Liver (tissue), 9 donors: Measurements from ENCODE around the gene HIVEP3. TPM values are rescaled to one million over a fixed set of nuclear protein-coding genes. Genes with fewer than 3 reads are reported as not detected.

Experiments
- DNase-seq: peaks from one replicate; pipeline ENCODE4 v3.0.0-alpha.2; 2017; ENCODE audit warnings: low spot score
- H3K27ac ChIP-seq, 2 donors: one replicate each; pipeline ENCODE4 v1.7.0; 2013; ENCODE audit warnings: inconsistent platforms in 2 of 2, low read length in 2 of 2, control low read depth in 1 of 2, low read depth in 1 of 2, mild to moderate bottlenecking in 1 of 2
- H3K27me3 ChIP-seq, 4 donors: one replicate each; pipeline versions ENCODE4 v1.6.1 to v1.7.0; 2013; ENCODE audit warnings: low read length in 3 of 4, inconsistent platforms in 1 of 4, mild to moderate bottlenecking in 1 of 4, moderate library complexity in 1 of 4; ENCODE audit not compliant: control insufficient read depth in 4 of 4, insufficient read depth in 4 of 4
- H3K36me3 ChIP-seq, 4 donors: one replicate each; pipeline versions ENCODE4 v1.6.1 to v1.7.0; 2013; ENCODE audit warnings: low read length in 3 of 4, mild to moderate bottlenecking in 3 of 4, low read depth in 1 of 4, moderate library complexity in 1 of 4; ENCODE audit not compliant: control insufficient read depth in 4 of 4, insufficient read depth in 3 of 4
- H3K4me1 ChIP-seq, 4 donors: one replicate each; pipeline versions ENCODE4 v1.6.1 to v1.7.0; 2013; ENCODE audit warnings: low read length in 3 of 4, mild to moderate bottlenecking in 3 of 4, moderate library complexity in 1 of 4; ENCODE audit not compliant: control insufficient read depth in 4 of 4, insufficient read depth in 4 of 4
- H3K4me3 ChIP-seq, 3 donors: one replicate each; pipeline versions ENCODE4 v1.6.1 to v1.7.0; 2013; ENCODE audit warnings: low read length in 3 of 3, control low read depth in 1 of 3, low read depth in 1 of 3, mild to moderate bottlenecking in 1 of 3
- H3K9ac ChIP-seq, 2 donors: one replicate each; pipeline ENCODE4 v1.7.0; 2013; ENCODE audit warnings: low read length in 2 of 2, mild to moderate bottlenecking in 2 of 2, moderate library complexity in 2 of 2, control low read depth in 1 of 2, low read depth in 1 of 2
- H3K9me3 ChIP-seq, 4 donors: one replicate each; pipeline versions ENCODE4 v1.6.1 to v1.7.0; 2013; ENCODE audit warnings: low read length in 3 of 4; ENCODE audit not compliant: control insufficient read depth in 4 of 4
- ATF3 ChIP-seq: IDR thresholded peaks from 2 replicates; pipeline ENCODE4 v1.6.1; 2016; ENCODE audit warnings: antibody characterized with exemption
- EGR1 ChIP-seq, 2 donors: IDR thresholded peaks; 2 replicates each; pipeline ENCODE4 v1.6.1; 2016 to 2018; ENCODE audit warnings: antibody characterized with exemption in 2 of 2, low read depth in 2 of 2
- FOXA1 ChIP-seq: IDR thresholded peaks from 2 replicates; pipeline ENCODE4 v1.6.1; 2016; ENCODE audit warnings: antibody characterized with exemption
- FOXA2 ChIP-seq: IDR thresholded peaks from 2 replicates; pipeline ENCODE4 v1.6.1; 2016; ENCODE audit warnings: antibody characterized with exemption
- GABPA ChIP-seq, 2 donors: IDR thresholded peaks in 1 of 2; conservative IDR thresholded peaks in 1 of 2; 2 replicates each; pipeline ENCODE4 v1.6.1; 2016; ENCODE audit warnings: antibody characterized with exemption in 2 of 2, mild to moderate bottlenecking in 1 of 2, moderate library complexity in 1 of 2
- HNF4A ChIP-seq, 2 donors: conservative IDR thresholded peaks; 2 replicates each; pipeline ENCODE4 v1.6.1; 2016; ENCODE audit warnings: antibody characterized with exemption in 2 of 2, mild to moderate bottlenecking in 2 of 2
- HNF4G ChIP-seq: IDR thresholded peaks from 2 replicates; pipeline ENCODE4 v1.6.1; 2016; ENCODE audit warnings: antibody characterized with exemption
- JUND ChIP-seq, 2 donors: IDR thresholded peaks; 2 replicates each; pipeline ENCODE4 v1.6.1; 2016; ENCODE audit warnings: antibody characterized with exemption in 2 of 2
- MAX ChIP-seq: IDR thresholded peaks from 2 replicates; pipeline ENCODE4 v1.6.1; 2016; ENCODE audit warnings: antibody characterized with exemption
- NR2F2 ChIP-seq: IDR thresholded peaks from 2 replicates; pipeline ENCODE4 v1.6.1; 2016; ENCODE audit warnings: antibody characterized with exemption
- REST ChIP-seq: IDR thresholded peaks from 2 replicates; pipeline ENCODE4 v1.6.1; 2016; ENCODE audit warnings: antibody characterized with exemption, mild to moderate bottlenecking
- RXRA ChIP-seq, 2 donors: IDR thresholded peaks; 2 replicates each; pipeline ENCODE4 v1.6.1; 2017 to 2018; ENCODE audit warnings: antibody characterized with exemption in 2 of 2, mild to moderate bottlenecking in 1 of 2
- SP1 ChIP-seq: IDR thresholded peaks from 2 replicates; pipeline ENCODE4 v1.6.1; 2018; ENCODE audit warnings: antibody characterized with exemption, mild to moderate bottlenecking
- TAF1 ChIP-seq: conservative IDR thresholded peaks from 2 replicates; pipeline ENCODE4 v1.6.1; 2016; ENCODE audit warnings: antibody characterized with exemption, mild to moderate bottlenecking
- YY1 ChIP-seq: IDR thresholded peaks from 2 replicates; pipeline ENCODE4 v1.6.1; 2016; ENCODE audit warnings: antibody characterized with exemption, mild to moderate bottlenecking
- ZBTB33 ChIP-seq: IDR thresholded peaks from 2 replicates; pipeline ENCODE4 v1.6.1; 2016; ENCODE audit warnings: antibody characterized with exemption
- WGBS: extraction: QIAGEN DNeasy Blood & Tissue Kit; methylation state at CpG from one replicate; pipeline ENCODE4 v1.1.7; 2013; 5-methylcytosine and 5-hydroxymethylcytosine counted together
- polyA plus RNA-seq, 2 donors: library from polyadenylated mRNA; stranded (reverse) in 1 of 2; unstranded in 1 of 2; fragments of 200-250 nt in 1 of 2; fragments of >200 nt in 1 of 2; fragmentation: Nextera tagmentation in 1 of 2; extraction: Ambion mirVana in 1 of 2; gene quantifications; one replicate each; pipeline versions ENCODE4 v1.2.1 to v1.2.3, GENCODE V29; 2013 to 2015
- total RNA-seq, 2 donors: library from RNA; depleted of rRNA; stranded (reverse); fragments of >200 nt; gene quantifications; one replicate each; pipeline ENCODE4 v1.2.3, GENCODE V29; 2014
- donor health status: healthy.
- donor health status: healthy.
- donor health status: healthy.
- donor health status: healthy.
- donor health status: healthy.

The HIVEP3 gene
- total and polyA plus RNA-seq, 4 donors = 0.93 to 1.6 (median 1.4) TPM

- no peaks in the 10 kb centered on the region for H3K9me3 ChIP-seq
- 69% methylated on average over 4 of the region's 4 CpGs for WGBS
- no peaks in the 10 kb centered on the region for H3K27me3 ChIP-seq
- H3K4me3 ChIP-seq = no peak overlapping the region
- no peak overlapping the region for H3K27ac ChIP-seq
- no peaks in the 10 kb centered on the region for H3K36me3 ChIP-seq
- DNase-seq = no peak
- no peak overlapping the region for H3K9ac ChIP-seq
- no peaks in the 10 kb centered on the region for H3K4me1 ChIP-seq
- TF ChIP-seq NR2F2 (peak; percentile 15), RXRA (IDR thresholded peaks at IDR 0.05) (no peak), EGR1 (IDR thresholded peaks at IDR 0.05; ENCODE audit: low read depth in 2 of 2) (no peak)
Observed at GRCh38 chr1:41673378-41673777, 245.3 kb downstream of the HIVEP3 start.

- no peak for DNase-seq
- H3K36me3 ChIP-seq = no peaks in the 10 kb centered on the region
- WGBS = 84% methylated on average over 9 of the region's 9 CpGs
- no peak overlapping the region for H3K4me3 ChIP-seq
- H3K4me1 ChIP-seq = peaks cover 0 to 3% (median 0%) of the 10 kb centered on the region in 4 donors
- TF ChIP-seq HNF4G (no peak), JUND (IDR thresholded peaks at IDR 0.05) (no peak), FOXA2 (no peak), GABPA (IDR thresholded peaks at IDR 0.05 in 1 of 2, conservative IDR thresholded peaks at IDR 0.05 in 1 of 2) (no peak), NR2F2 (no peak), YY1 (no peak), RXRA (IDR thresholded peaks at IDR 0.05) (no peak), REST (no peak), SP1 (no peak), HNF4A (conservative IDR thresholded peaks at IDR 0.05) (no peak), ZBTB33 (no peak), TAF1 (no peak), EGR1 (IDR thresholded peaks at IDR 0.05; ENCODE audit: low read depth in 2 of 2) (no peak), MAX (no peak), ATF3 (no peak), FOXA1 (no peak)
- H3K27me3 ChIP-seq = no peaks in the 10 kb centered on the region
- no peaks in the 10 kb centered on the region for H3K9me3 ChIP-seq
- H3K27ac ChIP-seq = no peak overlapping the region
- H3K9ac ChIP-seq = no peak overlapping the region
Observed at GRCh38 chr1:41672641-41673361, 245.9 kb downstream of the HIVEP3 start.
